Measurements from ENCODE around the gene SLC39A11.

GRCh38 chr17:72967977-72968585 is 124.4 kb downstream of the SLC39A11 start:
- TF ChIP-seq EP300 (IDR thresholded peaks at IDR 0.05) (no peak), POLR2A (IDR thresholded peaks at IDR 0.05) (no peak), CTCF (IDR thresholded peaks at IDR 0.05) (no peak)
